SK-N-SH (cell line): ENCODE measurements around the gene INSRR. TPM values are rescaled to one million over a fixed set of nuclear protein-coding genes. Genes with fewer than 3 reads are reported as not detected.
A peak's percentile ranks its signal among the peaks of the same experiment; 100 is the strongest.

Experiments used
- CTCF ChIA-PET: fragments of 300-600, 350-600 bp; formaldehyde crosslinking; extraction: SDS; loops from one replicate; lab custom pipeline; 2021; lab: Yijun Ruan, JAX
- POLR2A ChIA-PET: fragments of 350-600 bp; sonication (Branson Sonifier 250); formaldehyde crosslinking; extraction: SDS; loops from one replicate; lab custom pipeline; 2020; ENCODE audit warnings: antibody characterized with exemption, inconsistent platforms; lab: Yijun Ruan, JAX
- DNase-seq: peaks from one replicate; pipeline ENCODE4 v3.0.0; 2012
- H2AFZ ChIP-seq: fragments of 200-600 bp; sonication (generic); 2 replicates; pipeline ENCODE4 v1.8.1; 2016; ENCODE audit warnings: antibody characterized with exemption, mild to moderate bottlenecking, low read depth
- H3F3A ChIP-seq: fragments of 200-600 bp; sonication (generic); replicated peaks from 2 replicates; pipeline ENCODE3; 2016; ENCODE audit warnings: antibody characterized with exemption, mild to moderate bottlenecking; ENCODE audit not compliant: insufficient read depth
- H3K27ac ChIP-seq, 2 experiments: fragments of 200-500 bp in 1 of 2; fragments of 200-600 bp in 1 of 2; sonication (Bioruptor generic) in 1 of 2; sonication (generic), shearing (Covaris generic) in 1 of 2; 2 replicates each; pipeline versions ENCODE4 v1.5.1 to v1.6.1; 2014 to 2016; ENCODE audit warnings: low read depth in 2 of 2, inconsistent platforms in 1 of 2, low read length in 1 of 2, mild to moderate bottlenecking in 1 of 2, mixed read lengths in 1 of 2
- H3K27me3 ChIP-seq: fragments of 200-600 bp; sonication (generic), shearing (Covaris generic); 2 replicates; pipeline ENCODE4 v1.6.1; 2016; ENCODE audit warnings: mixed run types; ENCODE audit not compliant: insufficient read depth
- H3K36me3 ChIP-seq, 2 experiments: fragments of 200-500 bp in 1 of 2; fragments of 200-600 bp in 1 of 2; sonication (Bioruptor generic) in 1 of 2; sonication (generic) in 1 of 2; replicated peaks in 1 of 2; 2 replicates each; pipeline versions ENCODE3 to v1.5.1; 2014 to 2016; ENCODE audit warnings: low read length in 1 of 2, mild to moderate bottlenecking in 1 of 2; ENCODE audit not compliant: insufficient read depth in 2 of 2, control insufficient read depth in 1 of 2
- H3K4me1 ChIP-seq, 2 experiments: fragments of 200-500 bp in 1 of 2; fragments of 200-600 bp in 1 of 2; sonication (Bioruptor generic) in 1 of 2; sonication (generic), shearing (Covaris generic) in 1 of 2; 2 replicates each; pipeline versions ENCODE4 v1.5.1 to v1.6.1; 2014 to 2016; ENCODE audit warnings: low read depth in 1 of 2, low read length in 1 of 2, mixed run types in 1 of 2; ENCODE audit not compliant: insufficient read depth in 2 of 2, control insufficient read depth in 1 of 2
- H3K4me2 ChIP-seq: fragments of 200-600 bp; sonication (generic), shearing (Covaris generic); 2 replicates; pipeline ENCODE4 v1.6.1; 2017; ENCODE audit warnings: mixed run types
- H3K4me3 ChIP-seq, 2 experiments: fragments of 200-500 bp in 1 of 2; fragments of 200-600 bp in 1 of 2; sonication (Bioruptor generic) in 1 of 2; sonication (generic), shearing (Covaris generic) in 1 of 2; 2 replicates each; pipeline versions ENCODE4 v1.5.1 to v1.8.1; 2014 to 2016; ENCODE audit warnings: low read depth in 2 of 2, inconsistent platforms in 1 of 2, low read length in 1 of 2, mild to moderate bottlenecking in 1 of 2, mixed read lengths in 1 of 2, moderate library complexity in 1 of 2
- H3K79me2 ChIP-seq: fragments of 200-600 bp; sonication (generic); 2 replicates; pipeline ENCODE4 v1.8.1; 2017; ENCODE audit warnings: mild to moderate bottlenecking; ENCODE audit not compliant: insufficient read depth
- H3K9ac ChIP-seq: fragments of 200-600 bp; sonication (generic); 2 replicates; pipeline ENCODE4 v1.6.1; 2017; ENCODE audit warnings: mixed run types
- H3K9me2 ChIP-seq: fragments of 200-600 bp; sonication (generic); 2 replicates; pipeline ENCODE4 v1.6.1; 2017; ENCODE audit warnings: mixed run types
- H3K9me3 ChIP-seq: fragments of 200-600 bp; sonication (generic); 2 replicates; pipeline ENCODE4 v1.6.1; 2017; ENCODE audit warnings: mixed run types, mild to moderate bottlenecking, moderate library complexity
- H4K20me1 ChIP-seq: fragments of 200-600 bp; sonication (generic); 2 replicates; pipeline ENCODE4 v1.6.1; 2017; ENCODE audit warnings: mild to moderate bottlenecking, mixed run types; ENCODE audit not compliant: insufficient read depth
- CHD2 ChIP-seq: fragments of 150-350 bp; IDR thresholded peaks from 2 replicates; pipeline ENCODE4 v1.6.1; 2018; ENCODE audit warnings: low read length; ENCODE audit not compliant: partially characterized antibody
- ELF1 ChIP-seq: IDR thresholded peaks from 2 replicates; pipeline ENCODE4 v1.4.0; 2012
- GATA2 ChIP-seq: sonication (generic); formaldehyde crosslinking; IDR thresholded peaks from 2 replicates; pipeline ENCODE4 v1.5.0; 2020; ENCODE audit warnings: mild to moderate bottlenecking, missing genetic modification reagents
- JUND ChIP-seq: IDR thresholded peaks from 2 replicates; pipeline ENCODE4 v1.4.0; 2012
- RAD21 ChIP-seq: IDR thresholded peaks from 2 replicates; pipeline ENCODE4 v1.6.1; 2012; ENCODE audit warnings: mild to moderate bottlenecking, low read length
- RCOR1 ChIP-seq: fragments of 150-350 bp; IDR thresholded peaks from 2 replicates; pipeline ENCODE4 v1.6.1; 2017; ENCODE audit warnings: antibody characterized with exemption, low read length
- SMC3 ChIP-seq: IDR thresholded peaks from 2 replicates; pipeline ENCODE4 v1.6.1; 2012; ENCODE audit warnings: low read depth, low read length, improper control_type of control experiment
- WGBS: methylation state at CpG from one replicate; pipeline ENCODE4 v1.1.6; 2017; ENCODE audit warnings: low lambda C conversion rate; 5-methylcytosine and 5-hydroxymethylcytosine counted together
- polyA plus RNA-seq, 3 experiments: library from polyadenylated mRNA; depleted of rRNA; stranded (reverse); fragments of >200 nt; gene quantifications; 2 replicates each; pipeline ENCODE4 v1.2.3, GENCODE V29; 2012
- TF ChIP-seq, protein P1 (sequence below): fragments of 200-600 bp; sonication (generic); IDR thresholded peaks from 2 replicates; pipeline ENCODE4 v1.6.1; 2017; ENCODE audit warnings: antibody characterized with exemption, mild to moderate bottlenecking, moderate library complexity

Gene INSRR
- polyA plus RNA-seq, 1 of the 3 experiments (the other 2 are of a cell fraction) = 0.20 TPM

DNA sequence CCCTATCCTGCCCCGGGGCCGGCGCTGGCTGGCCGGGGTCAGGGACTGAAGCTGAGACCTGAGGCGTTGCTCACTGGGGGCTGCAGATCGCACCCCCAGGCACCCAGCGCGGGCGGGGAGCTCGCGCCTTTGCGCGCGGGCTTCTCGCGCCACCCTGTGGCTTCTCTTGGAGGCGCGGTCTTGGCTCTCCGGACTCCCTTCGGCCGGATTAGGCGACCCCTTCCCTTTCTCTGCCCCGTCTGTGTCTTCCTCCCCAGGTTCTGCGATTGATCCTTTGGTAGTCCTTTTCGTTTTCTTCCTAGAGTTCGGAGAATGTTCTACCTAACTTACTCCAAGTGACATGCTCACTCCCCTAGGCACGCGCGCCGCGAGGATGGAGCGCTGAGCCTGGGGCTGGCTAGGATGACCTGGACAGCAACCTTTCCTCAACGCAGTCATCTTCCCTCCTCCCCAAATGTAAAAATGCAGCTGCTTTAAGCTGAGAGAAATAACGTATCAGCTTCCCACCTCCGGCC, 1.3 kb upstream of the INSRR start:
- CTCF ChIA-PET = interaction anchor here (0.6 to 22.1 kb wide), 58 partner anchors 10 to 718 kb away, joined by 3 to 566 read pairs (median 5); partner anchors contain the start of genes CRABP2, HDGF, ISG20L2 and LRRC71
- POLR2A ChIA-PET = interaction anchor here (0.6 to 6.4 kb wide), 21 partner anchors 8 to 183 kb away, joined by 3 to 97 read pairs (median 4); partner anchors contain the start of genes HDGF, ISG20L2, METTL25B and MRPL24
- peak overlapping the region in 1 of 2 experiments; percentile 97; a peak in 2 of 4 replicates for H3K27ac ChIP-seq
- TF ChIP-seq ELF1 (no peak), RCOR1 (0 out of 2 replicates have a peak, but pooled peaks have one; percentile 12), JUND (no peak), SMC3 (peak; percentile 90), RAD21 (peak; percentile 86)
- TF ChIP-seq, protein P1, sequence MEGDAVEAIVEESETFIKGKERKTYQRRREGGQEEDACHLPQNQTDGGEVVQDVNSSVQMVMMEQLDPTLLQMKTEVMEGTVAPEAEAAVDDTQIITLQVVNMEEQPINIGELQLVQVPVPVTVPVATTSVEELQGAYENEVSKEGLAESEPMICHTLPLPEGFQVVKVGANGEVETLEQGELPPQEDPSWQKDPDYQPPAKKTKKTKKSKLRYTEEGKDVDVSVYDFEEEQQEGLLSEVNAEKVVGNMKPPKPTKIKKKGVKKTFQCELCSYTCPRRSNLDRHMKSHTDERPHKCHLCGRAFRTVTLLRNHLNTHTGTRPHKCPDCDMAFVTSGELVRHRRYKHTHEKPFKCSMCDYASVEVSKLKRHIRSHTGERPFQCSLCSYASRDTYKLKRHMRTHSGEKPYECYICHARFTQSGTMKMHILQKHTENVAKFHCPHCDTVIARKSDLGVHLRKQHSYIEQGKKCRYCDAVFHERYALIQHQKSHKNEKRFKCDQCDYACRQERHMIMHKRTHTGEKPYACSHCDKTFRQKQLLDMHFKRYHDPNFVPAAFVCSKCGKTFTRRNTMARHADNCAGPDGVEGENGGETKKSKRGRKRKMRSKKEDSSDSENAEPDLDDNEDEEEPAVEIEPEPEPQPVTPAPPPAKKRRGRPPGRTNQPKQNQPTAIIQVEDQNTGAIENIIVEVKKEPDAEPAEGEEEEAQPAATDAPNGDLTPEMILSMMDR = peak; percentile 85
- no peaks in the 10 kb centered on the region for H3K9me3 ChIP-seq
- peaks cover 3 to 74% of the 10 kb centered on the region in 2 experiments; a peak in 2 of 4 replicates for H3K4me1 ChIP-seq
- H3K79me2 ChIP-seq = no peaks in the 10 kb centered on the region
- H2AFZ ChIP-seq = peak overlapping the region; percentile 76; the same call in 1 of the 2 replicates
- no peaks in the 10 kb centered on the region for H3K9me2 ChIP-seq
- peaks cover 4% of the 10 kb centered on the region for H3F3A ChIP-seq
- WGBS = under 1% methylated on average over 27 of the region's 35 CpGs
- H3K4me3 ChIP-seq = peak overlapping the region; percentile 54 to 64
- no peaks in the 10 kb centered on the region for H4K20me1 ChIP-seq
- H3K9ac ChIP-seq = no peak overlapping the region
- H3K36me3 ChIP-seq = no peaks in the 10 kb centered on the region
- DNase-seq = peak; percentile 87
- peaks cover 39% of the 10 kb centered on the region for H3K27me3 ChIP-seq
- peak overlapping the region; percentile 91 for H3K4me2 ChIP-seq

DNA sequence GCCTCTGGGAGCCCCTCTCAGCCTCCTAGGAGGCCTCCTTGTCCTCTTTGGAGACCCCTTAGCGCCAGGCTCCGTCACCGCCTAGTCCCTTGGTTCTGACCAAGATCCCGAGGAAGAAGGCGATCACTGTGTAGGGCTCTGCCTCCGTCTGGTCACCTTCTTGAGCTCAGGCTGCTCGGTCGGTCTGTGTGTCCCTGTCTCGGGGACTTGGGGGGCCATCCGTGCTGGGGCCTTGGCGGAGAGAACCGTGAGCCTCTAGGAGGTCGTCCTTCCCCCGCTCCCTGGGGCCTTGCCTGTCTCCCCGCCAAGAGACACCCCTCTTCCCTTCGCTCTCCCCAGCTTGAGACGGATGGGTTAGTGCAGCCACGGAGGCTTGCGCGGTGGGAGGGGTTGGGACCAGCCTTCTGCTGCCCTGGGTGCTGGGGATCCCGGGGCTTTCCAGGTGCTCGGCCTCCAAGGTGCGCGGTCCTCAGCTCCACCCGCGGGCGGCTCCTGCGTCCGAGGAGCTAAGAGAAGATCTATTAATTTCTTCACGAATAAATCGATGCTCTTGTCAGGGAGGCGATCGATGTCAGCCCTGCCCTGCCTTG, 701 bp upstream of the INSRR start:
- peak; percentile 61 for DNase-seq
- H3K27ac ChIP-seq = peak overlapping the region in 1 of 2 experiments; percentile 97; a peak in 2 of 4 replicates
- peaks cover 39% of the 10 kb centered on the region for H3K27me3 ChIP-seq
- peak overlapping the region; percentile 54 to 64 for H3K4me3 ChIP-seq
- peaks cover 3 to 74% of the 10 kb centered on the region in 2 experiments; a peak in 2 of 4 replicates for H3K4me1 ChIP-seq
- no peaks in the 10 kb centered on the region for H4K20me1 ChIP-seq
- H3K9me2 ChIP-seq = no peaks in the 10 kb centered on the region
- CTCF ChIA-PET = interaction anchor here (0.6 to 22.1 kb wide), 53 partner anchors 10 to 718 kb away, joined by 3 to 566 read pairs (median 6); partner anchors contain the start of genes CRABP2, HDGF, ISG20L2 and LRRC71
- TF ChIP-seq CHD2 (no peak), GATA2 (0 out of 2 replicates have a peak, but pooled peaks have one; percentile 5)
- no peak overlapping the region for H3K9ac ChIP-seq
- POLR2A ChIA-PET = interaction anchor here (0.6 to 6.4 kb wide), 18 partner anchors 14 to 133 kb away, joined by 3 to 97 read pairs (median 5); partner anchors contain the start of genes HDGF, ISG20L2, METTL25B and MRPL24
- WGBS = 49% methylated on average over 19 of the region's 33 CpGs
- H2AFZ ChIP-seq = no peak overlapping the region
- peaks cover 4% of the 10 kb centered on the region for H3F3A ChIP-seq
- no peaks in the 10 kb centered on the region for H3K9me3 ChIP-seq
- H3K36me3 ChIP-seq = no peaks in the 10 kb centered on the region
- peak overlapping the region; percentile 91 for H3K4me2 ChIP-seq
- H3K79me2 ChIP-seq = no peaks in the 10 kb centered on the region
